Measurements from ENCODE around the gene CHRNA4.

DNA sequence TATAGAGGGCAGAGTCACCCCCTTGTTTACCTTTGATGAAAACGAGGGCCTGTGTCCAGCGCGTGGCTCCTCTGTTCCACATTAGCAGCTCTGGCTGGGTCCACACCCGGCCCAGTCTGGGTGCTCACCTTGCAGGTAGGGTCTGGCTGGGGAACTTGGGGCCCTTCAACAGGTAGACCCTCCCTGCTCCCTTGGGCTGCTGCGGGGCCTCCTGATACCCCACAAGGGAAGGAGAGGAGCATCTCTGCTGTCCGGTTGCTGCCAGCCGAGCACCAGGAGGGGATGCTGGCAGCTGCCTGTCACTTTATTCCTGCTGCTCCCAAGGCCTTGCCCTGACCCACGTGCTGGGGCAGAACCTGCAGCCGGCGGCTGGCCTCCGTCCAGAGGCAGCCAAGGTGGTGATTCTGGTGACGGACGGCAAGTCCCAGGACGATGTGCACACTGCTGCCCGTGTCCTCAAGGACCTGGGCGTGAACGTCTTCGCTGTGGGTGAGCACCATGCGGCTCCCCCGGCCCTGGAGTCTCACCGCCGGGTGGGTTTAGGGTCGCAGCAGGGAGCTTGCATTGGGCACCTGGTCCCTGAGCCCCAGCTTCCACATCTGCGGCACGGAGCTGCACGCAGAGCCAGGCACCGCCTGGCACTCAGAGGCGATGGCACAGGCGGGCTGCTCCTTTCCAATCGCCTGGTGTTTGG is 52.8 kb downstream of the CHRNA4 start:
- TF ChIP-seq, protein P1, sequence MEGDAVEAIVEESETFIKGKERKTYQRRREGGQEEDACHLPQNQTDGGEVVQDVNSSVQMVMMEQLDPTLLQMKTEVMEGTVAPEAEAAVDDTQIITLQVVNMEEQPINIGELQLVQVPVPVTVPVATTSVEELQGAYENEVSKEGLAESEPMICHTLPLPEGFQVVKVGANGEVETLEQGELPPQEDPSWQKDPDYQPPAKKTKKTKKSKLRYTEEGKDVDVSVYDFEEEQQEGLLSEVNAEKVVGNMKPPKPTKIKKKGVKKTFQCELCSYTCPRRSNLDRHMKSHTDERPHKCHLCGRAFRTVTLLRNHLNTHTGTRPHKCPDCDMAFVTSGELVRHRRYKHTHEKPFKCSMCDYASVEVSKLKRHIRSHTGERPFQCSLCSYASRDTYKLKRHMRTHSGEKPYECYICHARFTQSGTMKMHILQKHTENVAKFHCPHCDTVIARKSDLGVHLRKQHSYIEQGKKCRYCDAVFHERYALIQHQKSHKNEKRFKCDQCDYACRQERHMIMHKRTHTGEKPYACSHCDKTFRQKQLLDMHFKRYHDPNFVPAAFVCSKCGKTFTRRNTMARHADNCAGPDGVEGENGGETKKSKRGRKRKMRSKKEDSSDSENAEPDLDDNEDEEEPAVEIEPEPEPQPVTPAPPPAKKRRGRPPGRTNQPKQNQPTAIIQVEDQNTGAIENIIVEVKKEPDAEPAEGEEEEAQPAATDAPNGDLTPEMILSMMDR (IDR thresholded peaks at IDR 0.05), result no peak
- TF ChIP-seq POLR2A (IDR thresholded peaks at IDR 0.05), result no peak
